Measurements from ENCODE around the gene SPAG8. TPM values are rescaled to one million over a fixed set of nuclear protein-coding genes. Genes with fewer than 3 reads are reported as not detected.

The SPAG8 gene
- total RNA-seq, 2 experiments from 2014 or later, result 1.1 to 3.6 TPM

DNA sequence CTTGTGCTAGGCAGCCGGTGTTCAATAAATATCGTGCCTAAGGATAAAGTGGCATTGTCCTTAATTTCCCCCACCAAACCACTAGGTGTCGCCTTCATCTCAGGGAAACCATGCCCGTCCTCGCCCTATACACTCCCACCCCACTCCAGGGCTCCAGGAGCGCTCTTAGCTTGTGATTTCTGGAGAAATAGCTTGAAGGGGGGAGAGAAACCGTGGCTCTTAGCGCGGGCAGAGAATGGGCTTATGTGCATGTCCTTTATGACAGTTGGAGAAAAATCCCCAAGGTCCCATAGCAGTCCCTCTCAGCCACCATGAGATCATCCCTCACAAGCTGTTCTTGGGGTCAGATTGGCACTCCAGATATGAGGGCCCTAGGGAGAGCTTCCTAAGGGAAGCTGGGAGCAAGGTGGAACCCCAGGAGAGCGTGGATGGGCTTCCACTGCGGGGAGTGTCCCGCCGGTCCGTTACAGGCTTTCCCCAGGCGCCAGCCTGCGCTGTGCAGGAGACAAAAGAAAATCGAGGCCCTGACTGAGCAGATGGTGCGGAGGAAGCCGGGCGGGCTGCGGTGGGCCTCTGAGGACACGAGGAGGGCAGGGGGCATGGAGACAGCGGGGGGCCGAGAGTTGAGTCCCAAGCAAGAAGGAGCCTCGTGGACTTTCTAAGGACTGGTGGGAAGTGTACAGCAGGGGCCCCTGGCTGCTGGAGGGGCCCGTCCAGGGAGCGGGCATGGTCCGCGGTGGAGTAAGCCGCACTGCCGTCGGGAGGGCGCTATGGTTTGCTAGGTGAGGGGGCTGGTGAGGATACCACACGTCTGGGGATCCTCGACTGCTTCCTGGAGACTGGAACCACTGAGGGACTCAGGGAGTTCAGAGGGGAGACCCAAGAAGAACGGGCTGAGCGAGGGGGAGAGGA is 21.4 kb downstream of the SPAG8 start:
- H3K36me3 ChIP-seq (ENCODE audit: insufficient read depth, low read length), result peaks cover 3% of the 10 kb centered on the region; the same call in 1 of the 2 replicates
- no peaks in the 10 kb centered on the region for H4K20me1 ChIP-seq (ENCODE audit: insufficient read depth, low read length)
- intact Hi-C loops (cut with micrococcal nuclease; ENCODE audit: unreplicated experiment), result loop anchor here (1.0 to 10.0 kb wide), 3 partner anchors 36 to 234 kb away; no protein-coding TSS in a partner anchor
- no peaks in the 10 kb centered on the region for H3K9me3 ChIP-seq (ENCODE audit: low read length)
- no peak overlapping the region for H3K4me3 ChIP-seq (ENCODE audit: low read depth, low read length, poor library complexity, severe bottlenecking)
- H3K4me1 ChIP-seq (ENCODE audit: insufficient read depth, low read length, poor library complexity, severe bottlenecking), result peaks cover 12% of the 10 kb centered on the region
- H3K79me2 ChIP-seq (ENCODE audit: insufficient read depth, low read depth, low read length), result no peaks in the 10 kb centered on the region
- DNase-seq (ENCODE audit: low spot score), result peak; percentile 73
- no peak overlapping the region for H2AFZ ChIP-seq (ENCODE audit: low read length)
- BruUV-seq (replicated peaks), result no TSS peak
- H3K4me2 ChIP-seq (ENCODE audit: low read length), result no peak overlapping the region
- H3K27ac ChIP-seq (ENCODE audit: low read depth, low read length, poor library complexity, severe bottlenecking), result no peak overlapping the region
- TF ChIP-seq, protein P1, sequence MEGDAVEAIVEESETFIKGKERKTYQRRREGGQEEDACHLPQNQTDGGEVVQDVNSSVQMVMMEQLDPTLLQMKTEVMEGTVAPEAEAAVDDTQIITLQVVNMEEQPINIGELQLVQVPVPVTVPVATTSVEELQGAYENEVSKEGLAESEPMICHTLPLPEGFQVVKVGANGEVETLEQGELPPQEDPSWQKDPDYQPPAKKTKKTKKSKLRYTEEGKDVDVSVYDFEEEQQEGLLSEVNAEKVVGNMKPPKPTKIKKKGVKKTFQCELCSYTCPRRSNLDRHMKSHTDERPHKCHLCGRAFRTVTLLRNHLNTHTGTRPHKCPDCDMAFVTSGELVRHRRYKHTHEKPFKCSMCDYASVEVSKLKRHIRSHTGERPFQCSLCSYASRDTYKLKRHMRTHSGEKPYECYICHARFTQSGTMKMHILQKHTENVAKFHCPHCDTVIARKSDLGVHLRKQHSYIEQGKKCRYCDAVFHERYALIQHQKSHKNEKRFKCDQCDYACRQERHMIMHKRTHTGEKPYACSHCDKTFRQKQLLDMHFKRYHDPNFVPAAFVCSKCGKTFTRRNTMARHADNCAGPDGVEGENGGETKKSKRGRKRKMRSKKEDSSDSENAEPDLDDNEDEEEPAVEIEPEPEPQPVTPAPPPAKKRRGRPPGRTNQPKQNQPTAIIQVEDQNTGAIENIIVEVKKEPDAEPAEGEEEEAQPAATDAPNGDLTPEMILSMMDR (conservative IDR thresholded peaks at IDR 0.05; ENCODE audit: low read length), result peak; percentile 95
- no peak for TF ChIP-seq EZH2phosphoT487 (IDR thresholded peaks at IDR 0.05; ENCODE audit: borderline replicate concordance, low read depth, low read length)
- no peaks in the 10 kb centered on the region for H3K9me2 ChIP-seq (ENCODE audit: insufficient read depth, low read length)
- ChIA-PET POLR2A (interaction anchor here (0.6 to 1.1 kb wide), 4 partner anchors 12 to 60 kb away, joined by 3 to 4 read pairs (median 3); no protein-coding TSS in a partner anchor), CTCF (ENCODE audit: unreplicated experiment) (interaction anchor here (0.6 to 1.4 kb wide), 6 partner anchors 15 to 92 kb away, joined by 3 to 5 read pairs (median 3); partner anchors contain the start of gene HINT2)

DNA sequence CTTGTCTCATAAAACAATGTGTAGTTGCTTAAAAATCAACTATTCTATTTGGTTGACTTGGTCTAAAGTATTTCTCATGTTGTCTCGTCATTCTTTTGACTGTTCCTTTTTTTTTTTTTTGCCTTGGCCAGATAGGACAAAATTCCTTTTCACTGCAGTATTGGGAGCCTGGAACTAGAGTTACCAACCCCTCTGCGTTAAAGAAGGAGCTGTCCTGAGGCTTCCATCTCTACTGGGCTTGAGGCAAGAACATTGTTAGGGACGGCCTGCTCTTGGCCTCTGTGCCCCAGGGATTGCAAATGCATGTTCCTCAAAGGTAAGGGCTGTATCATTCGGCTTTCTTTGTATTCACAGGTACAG is 22.1 kb downstream of the SPAG8 start:
- H2AFZ ChIP-seq (ENCODE audit: low read length), result no peak overlapping the region
- peaks cover 18% of the 10 kb centered on the region for H3K4me1 ChIP-seq (ENCODE audit: insufficient read depth, low read length, poor library complexity, severe bottlenecking)
- ChIA-PET CTCF (ENCODE audit: unreplicated experiment) (interaction anchor here (0.6 to 1.4 kb wide), 6 partner anchors 15 to 92 kb away, joined by 3 to 5 read pairs (median 3); partner anchors contain the start of gene HINT2), POLR2A (interaction anchor here (0.6 to 1.1 kb wide), 4 partner anchors 12 to 59 kb away, joined by 3 to 4 read pairs (median 3); no protein-coding TSS in a partner anchor)
- no peaks in the 10 kb centered on the region for H3K9me2 ChIP-seq (ENCODE audit: insufficient read depth, low read length)
- H3K4me2 ChIP-seq (ENCODE audit: low read length), result no peak overlapping the region
- H3K4me3 ChIP-seq (ENCODE audit: low read depth, low read length, poor library complexity, severe bottlenecking), result no peak overlapping the region
- no TSS peak for BruUV-seq (replicated peaks)
- H4K20me1 ChIP-seq (ENCODE audit: insufficient read depth, low read length), result no peaks in the 10 kb centered on the region
- TF ChIP-seq, protein P1 (conservative IDR thresholded peaks at IDR 0.05; ENCODE audit: low read length), result no peak
- intact Hi-C loops (cut with micrococcal nuclease; ENCODE audit: unreplicated experiment), result loop anchor here (1.0 to 10.0 kb wide), 3 partner anchors 36 to 235 kb away; no protein-coding TSS in a partner anchor
- no peaks in the 10 kb centered on the region for H3K79me2 ChIP-seq (ENCODE audit: insufficient read depth, low read depth, low read length)
- H3K27ac ChIP-seq (ENCODE audit: low read depth, low read length, poor library complexity, severe bottlenecking), result no peak overlapping the region
- DNase-seq (ENCODE audit: low spot score), result no peak
- H3K9me3 ChIP-seq (ENCODE audit: low read length), result no peaks in the 10 kb centered on the region
- H3K36me3 ChIP-seq (ENCODE audit: insufficient read depth, low read length), result peaks cover 3% of the 10 kb centered on the region; the same call in 1 of the 2 replicates
